Caco-2 (cell line): ENCODE results near the gene ZNF76. TPM values are rescaled to one million over a fixed set of nuclear protein-coding genes. Genes with fewer than 3 reads are reported as not detected.

Experiments
- BruUV-seq: library from RNA; stranded (reverse); fragments of 400-500 nt; replicated peaks from 2 replicates; lab custom pipeline; 2021; lab: Mats Ljungman, UMichigan
- CTCF ChIA-PET: fragments of 300-600 bp; sonication (Branson Sonifier 250); formaldehyde crosslinking; loops from one replicate; lab custom pipeline; 2022; ENCODE audit warnings: antibody characterized with exemption; lab: Charles Lee
- POLR2A ChIA-PET: fragments of 300-600 bp; sonication (Branson Sonifier 250); formaldehyde crosslinking; loops from one replicate; lab custom pipeline; 2022; ENCODE audit warnings: antibody characterized with exemption; lab: Charles Lee
- DNase-seq, 2 experiments: peaks; one replicate each; pipeline versions ENCODE4 v3.0.0 to v3.0.0-alpha.2; 2020 to 2022
- H3K27me3 ChIP-seq: replicated peaks from 2 replicates; pipeline ENCODE4 v1.6.0; 2011; ENCODE audit warnings: low read length; ENCODE audit not compliant: control insufficient read depth, insufficient read depth
- H3K36me3 ChIP-seq: 2 replicates; pipeline ENCODE4 v1.5.1; 2011; ENCODE audit warnings: low read length; ENCODE audit not compliant: control insufficient read depth, insufficient read depth
- H3K4me1 ChIP-seq: fragments of 250-450 bp; sonication (Bioruptor Pico); 2 replicates; pipeline ENCODE4 v1.5.1; 2020; ENCODE audit warnings: mild to moderate bottlenecking
- H3K4me3 ChIP-seq: 2 replicates; pipeline ENCODE4 v1.5.1; 2011; ENCODE audit warnings: low read depth, mild to moderate bottlenecking, control low read depth, low read length
- H3K9me3 ChIP-seq: fragments of 250-450 bp; sonication (Bioruptor Pico); 2 replicates; pipeline ENCODE4 v1.5.1; 2020; ENCODE audit warnings: mild to moderate bottlenecking, moderate library complexity
- H3K27ac Mint-ChIP-seq: one replicate; pipeline ENCODE4 v1.8.0; 2022; ENCODE audit warnings: mixed read lengths; ENCODE audit not compliant: unreplicated experiment
- H3K27me3 Mint-ChIP-seq: one replicate; pipeline ENCODE4 v1.8.0; 2022; ENCODE audit warnings: mixed read lengths; ENCODE audit not compliant: insufficient read depth, unreplicated experiment
- H3K36me3 Mint-ChIP-seq: one replicate; pipeline ENCODE4 v1.8.0; 2022; ENCODE audit warnings: mild to moderate bottlenecking, mixed read lengths; ENCODE audit not compliant: insufficient read depth, unreplicated experiment
- H3K4me1 Mint-ChIP-seq: one replicate; pipeline ENCODE4 v1.8.0; 2022; ENCODE audit warnings: low read depth, mixed read lengths; ENCODE audit not compliant: unreplicated experiment
- H3K4me3 Mint-ChIP-seq: one replicate; pipeline ENCODE4 v1.8.0; 2022; ENCODE audit warnings: mild to moderate bottlenecking, moderate library complexity, mixed read lengths; ENCODE audit not compliant: unreplicated experiment
- H3K9me3 Mint-ChIP-seq: one replicate; pipeline ENCODE4 v1.8.0; 2022; ENCODE audit warnings: mixed read lengths; ENCODE audit not compliant: unreplicated experiment
- CTCF ChIP-seq, 2 experiments: fragments of 200-600 bp in 1 of 2; IDR thresholded peaks; 1 replicate in 1 of 2; 2 replicates in 1 of 2; pipeline versions ENCODE4 v1.5.1 to v1.8.0; 2011 to 2022; ENCODE audit warnings: antibody characterized with exemption in 1 of 2, control low read depth in 1 of 2, inconsistent platforms in 1 of 2, low read depth in 1 of 2, low read length in 1 of 2, mild to moderate bottlenecking in 1 of 2, moderate library complexity in 1 of 2; ENCODE audit not compliant: insufficient read depth in 1 of 2, severe bottlenecking in 1 of 2, unreplicated experiment in 1 of 2
- intact Hi-C: fragments of 100-400 bp; cut with micrococcal nuclease; formaldehyde crosslinking; loops from one replicate; pipeline ENCODE4 v1.10.0; 2022; ENCODE audit not compliant: unreplicated experiment
- total RNA-seq: library from RNA; stranded (reverse); gene quantifications from 2 replicates; pipeline ENCODE4 v1.2.3, GENCODE V29; 2022

ZNF76 gene
- total RNA-seq, 1 experiment from 2014 or later: 22.7 TPM

- Mint-ChIP-seq H3K4me1 (peaks cover 9% of the 10 kb centered on the region), H3K9me3 (no peaks in the 10 kb centered on the region), H3K27ac (no peak overlapping the region), H3K4me3 (no peak overlapping the region), H3K36me3 (peaks cover 9% of the 10 kb centered on the region), H3K27me3 (no peaks in the 10 kb centered on the region)
- no TSS peak for BruUV-seq
- Histone ChIP-seq H3K9me3 (no peaks in the 10 kb centered on the region), H3K36me3 (no peaks in the 10 kb centered on the region), H3K27me3 (no peaks in the 10 kb centered on the region), H3K4me3 (no peak overlapping the region), H3K4me1 (peaks cover 5% of the 10 kb centered on the region; the same call in 1 of the 2 replicates)
- DNase-seq: no peak
- ChIA-PET CTCF (no interaction called here), POLR2A (no interaction called here)
- no peak for TF ChIP-seq CTCF (IDR thresholded peaks at IDR 0.05; ENCODE audit: insufficient read depth in 1 of 2, low read depth in 1 of 2, low read length in 1 of 2, severe bottlenecking in 1 of 2, unreplicated experiment in 1 of 2)
- intact Hi-C loops: no loop called here
Observed at GRCh38 chr6:35262596-35262995, 3.1 kb downstream of the ZNF76 start.

GRCh38 chr6:35264550-35265274 lies 5.2 kb downstream of the ZNF76 start:
- no peak overlapping the region for H3K4me3 Mint-ChIP-seq
- no peaks in the 10 kb centered on the region for H3K36me3 ChIP-seq
- intact Hi-C loops: no loop called here
- no peak for DNase-seq
- no peak overlapping the region for H3K4me3 ChIP-seq
- peaks cover 5% of the 10 kb centered on the region; the same call in 1 of the 2 replicates for H3K4me1 ChIP-seq
- H3K27me3 Mint-ChIP-seq: no peaks in the 10 kb centered on the region
- no peak for TF ChIP-seq CTCF (IDR thresholded peaks at IDR 0.05; ENCODE audit: insufficient read depth in 1 of 2, low read depth in 1 of 2, low read length in 1 of 2, severe bottlenecking in 1 of 2, unreplicated experiment in 1 of 2)
- no peaks in the 10 kb centered on the region for H3K9me3 Mint-ChIP-seq
- H3K27ac Mint-ChIP-seq: no peak overlapping the region
- no TSS peak for BruUV-seq
- no peaks in the 10 kb centered on the region for H3K36me3 Mint-ChIP-seq
- POLR2A ChIA-PET: no interaction called here
- H3K27me3 ChIP-seq: no peaks in the 10 kb centered on the region
- H3K4me1 Mint-ChIP-seq: peaks cover 9% of the 10 kb centered on the region
- no peaks in the 10 kb centered on the region for H3K9me3 ChIP-seq
- CTCF ChIA-PET: no interaction called here

- Histone ChIP-seq H3K36me3 (no peaks in the 10 kb centered on the region), H3K27me3 (no peaks in the 10 kb centered on the region), H3K4me1 (peaks cover 2% of the 10 kb centered on the region; the same call in 1 of the 2 replicates), H3K4me3 (no peak overlapping the region), H3K9me3 (no peaks in the 10 kb centered on the region)
- H3K4me3 Mint-ChIP-seq: no peak overlapping the region
- no peak overlapping the region for H3K27ac Mint-ChIP-seq
- POLR2A ChIA-PET: no interaction called here
- no peaks in the 10 kb centered on the region for H3K27me3 Mint-ChIP-seq
- no peak for TF ChIP-seq CTCF (IDR thresholded peaks at IDR 0.05; ENCODE audit: insufficient read depth in 1 of 2, low read depth in 1 of 2, low read length in 1 of 2, severe bottlenecking in 1 of 2, unreplicated experiment in 1 of 2)
- no peaks in the 10 kb centered on the region for H3K36me3 Mint-ChIP-seq
- no peaks in the 10 kb centered on the region for H3K9me3 Mint-ChIP-seq
- peaks cover 6% of the 10 kb centered on the region for H3K4me1 Mint-ChIP-seq
- no peak for DNase-seq
- BruUV-seq: no TSS peak
- intact Hi-C loops: no loop called here
- CTCF ChIA-PET: no interaction called here
Observed at GRCh38 chr6:35265523-35265922, 6.0 kb downstream of the ZNF76 start.
